Activated CD4-positive, CD25-positive, alpha-beta regulatory T cell treated with anti-CD3 and anti-CD28 coated beads, Interleukin-2, amount 50 U/mL, for 72 hours (primary cell): ENCODE data around the gene SLC39A11.
"Not testable (repeated sequence)": the region's sequence is repeated elsewhere in the genome, so short reads cannot be mapped to it uniquely, and the experiment has no call there.

Experiments used
- DNase-seq: peaks from one replicate; pipeline ENCODE4 v3.0.0; 2021

The SLC39A11 gene

DNA sequence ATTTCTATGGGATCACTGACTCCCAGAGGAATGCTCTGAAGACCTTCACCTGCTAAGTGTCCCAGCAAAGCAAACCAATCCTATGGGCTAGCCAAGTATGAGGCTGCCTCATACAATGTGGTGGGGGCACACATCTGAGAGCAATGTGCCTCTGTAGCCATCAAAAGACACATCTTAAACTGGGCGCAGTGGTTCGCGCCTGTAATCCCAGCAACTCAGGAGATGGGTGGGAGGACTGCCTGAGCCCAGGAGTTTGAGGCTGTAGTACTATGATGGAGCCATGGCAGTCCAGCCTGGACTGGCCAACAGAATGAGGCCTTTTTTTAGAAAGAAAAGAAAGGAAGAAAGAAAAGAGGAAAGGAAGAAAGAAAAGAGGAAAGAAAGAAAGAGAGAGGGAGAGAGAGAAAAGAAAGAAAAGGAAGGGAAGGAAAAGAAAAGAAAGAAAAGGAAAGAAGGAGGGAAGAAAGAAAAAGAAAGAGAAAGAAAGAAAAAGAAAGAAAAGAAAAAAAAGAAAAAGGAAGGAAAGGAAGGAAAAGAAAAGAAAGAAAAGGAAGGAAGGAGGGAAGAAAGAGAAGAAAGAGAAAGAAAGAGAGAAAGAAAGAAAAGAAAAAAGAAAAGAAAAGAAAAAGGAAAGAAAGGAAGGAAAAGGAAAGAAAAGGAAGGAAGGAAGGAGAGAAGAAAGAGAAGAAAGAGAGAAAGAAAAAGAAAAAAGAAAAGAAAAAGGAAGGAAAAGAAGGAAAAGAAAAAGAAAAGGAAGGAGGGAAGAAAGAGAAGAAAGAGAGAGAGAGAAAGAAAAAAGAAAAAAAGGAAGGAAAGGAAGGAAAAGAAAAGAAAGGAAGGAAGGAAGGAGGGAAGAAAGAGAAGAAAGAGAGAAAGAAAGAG lies 430.3 kb downstream of the SLC39A11 start:
- DNase-seq = no peak

DNA sequence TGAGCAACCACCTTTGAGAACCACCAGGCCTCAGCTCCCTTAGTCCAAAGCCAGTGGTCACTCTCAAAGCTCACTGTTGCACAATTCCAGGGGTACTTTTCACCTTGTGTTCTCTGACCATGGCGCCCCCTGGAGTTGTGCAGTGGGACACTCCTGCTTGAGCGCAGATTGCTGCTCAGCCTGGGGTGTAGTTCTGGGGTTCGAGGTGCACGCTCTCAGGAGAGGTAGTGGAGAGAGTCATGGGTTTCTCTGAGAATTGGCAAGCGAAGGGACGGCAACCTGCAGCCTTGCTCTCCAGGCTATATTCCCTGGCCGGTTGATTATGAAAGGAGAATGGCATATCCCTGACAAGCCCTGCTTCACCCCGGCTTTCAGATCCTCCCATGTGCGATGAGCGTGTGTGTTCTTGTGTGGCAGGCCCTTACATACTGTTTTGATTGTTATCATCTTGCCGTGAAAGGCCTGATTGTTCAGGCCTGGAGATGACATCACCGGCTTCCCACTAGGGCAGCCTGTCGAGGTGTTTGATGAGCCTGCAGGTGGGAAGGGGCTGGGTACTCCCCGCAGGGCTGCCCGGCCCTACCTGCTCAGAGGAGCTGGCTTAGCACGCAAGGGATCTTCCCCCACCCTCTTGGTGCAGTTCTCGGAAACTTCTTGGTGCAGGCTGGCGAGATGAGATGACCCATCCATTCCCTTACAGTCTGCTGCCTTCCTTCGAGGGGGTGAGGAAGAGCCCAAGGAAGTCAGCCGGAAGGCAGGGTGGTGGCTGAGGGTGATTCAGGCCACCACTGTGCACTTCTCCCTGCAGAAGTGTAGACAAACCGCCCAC lies 431.2 kb downstream of the SLC39A11 start:
- no peak for DNase-seq

GRCh38 chr17:72660274-72661115 lies 432.0 kb downstream of the SLC39A11 start:
- no peak for DNase-seq

- DNase-seq = no peak
These were observed 432.7 kb downstream of the SLC39A11 start for GRCh38 chr17:72659811-72660210.

DNA sequence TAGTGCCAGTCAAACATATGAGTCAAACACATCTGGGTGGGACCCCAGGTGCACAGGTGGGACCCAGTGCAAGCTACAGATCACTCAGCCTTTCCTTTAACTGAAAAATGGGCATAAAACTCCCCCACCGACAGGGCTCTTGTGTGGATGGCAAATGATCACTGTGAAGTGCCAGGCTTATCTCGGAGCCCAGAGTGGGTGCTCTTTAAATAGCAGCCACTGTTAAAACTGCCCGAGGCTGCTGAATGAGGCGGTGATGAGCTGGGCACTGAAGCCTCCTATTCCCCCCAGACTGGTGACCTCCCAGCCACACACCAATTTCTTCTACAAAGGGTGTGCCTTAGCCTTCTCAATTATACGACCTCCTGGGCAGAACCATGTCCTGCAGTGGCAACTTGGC lies 433.8 kb downstream of the SLC39A11 start:
- no peak for DNase-seq

DNA sequence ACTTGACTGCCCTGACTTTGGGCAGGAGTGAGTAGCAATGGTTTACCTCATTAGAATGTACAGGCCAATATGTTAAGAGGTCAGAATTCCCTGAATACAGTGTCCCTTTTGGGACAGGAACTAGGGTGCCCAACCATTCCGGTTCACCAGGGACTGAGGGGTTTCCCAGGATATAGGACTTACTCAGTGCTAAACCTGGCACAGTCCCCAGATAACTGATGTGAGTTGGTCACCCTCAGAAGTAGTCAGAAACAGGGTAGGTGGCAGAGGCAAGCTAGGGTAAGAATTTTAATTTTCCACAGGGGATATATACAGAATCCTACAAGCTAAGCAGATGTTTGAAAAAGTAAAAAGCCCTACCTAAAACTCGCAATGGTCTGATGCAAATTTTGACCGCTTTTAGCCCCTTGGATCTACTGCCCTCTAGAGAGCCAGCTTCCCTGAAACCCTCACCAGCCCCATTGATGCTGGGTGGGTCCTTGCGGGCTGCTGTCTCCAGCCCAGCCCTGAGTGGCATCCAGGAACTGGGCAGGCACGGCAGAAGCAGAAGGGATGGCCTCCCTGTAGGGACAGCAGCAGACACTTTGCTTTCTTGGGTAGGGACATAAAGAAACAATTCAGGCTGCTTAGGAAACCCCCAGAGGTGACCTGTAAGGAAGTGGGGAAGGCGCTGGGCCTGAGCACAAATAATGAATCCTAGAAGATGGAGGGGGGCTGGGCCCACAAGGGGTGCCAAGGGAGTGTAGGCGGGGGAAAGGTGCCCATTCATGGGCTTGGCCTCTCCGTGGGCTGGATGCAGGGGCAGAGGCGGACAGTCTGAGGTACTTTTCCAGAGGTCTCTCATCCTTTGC lies 434.8 kb downstream of the SLC39A11 start:
- DNase-seq = no peak

- DNase-seq = no peak
These were observed 436.2 kb downstream of the SLC39A11 start for GRCh38 chr17:72656130-72656763.

- no peak for DNase-seq
These were observed 437.8 kb downstream of the SLC39A11 start for GRCh38 chr17:72654706-72655105.

- no peak for DNase-seq
These were observed 440.5 kb downstream of the SLC39A11 start for GRCh38 chr17:72651988-72652387.

- DNase-seq = no peak
These were observed 443.8 kb downstream of the SLC39A11 start for GRCh38 chr17:72648702-72649101.

GRCh38 chr17:72646176-72646575 lies 446.3 kb downstream of the SLC39A11 start:
- DNase-seq = no peak

GRCh38 chr17:72644492-72644891 lies 448.0 kb downstream of the SLC39A11 start:
- no peak for DNase-seq

- no peak for DNase-seq
These were observed 448.8 kb downstream of the SLC39A11 start for GRCh38 chr17:72643575-72644216.

DNA sequence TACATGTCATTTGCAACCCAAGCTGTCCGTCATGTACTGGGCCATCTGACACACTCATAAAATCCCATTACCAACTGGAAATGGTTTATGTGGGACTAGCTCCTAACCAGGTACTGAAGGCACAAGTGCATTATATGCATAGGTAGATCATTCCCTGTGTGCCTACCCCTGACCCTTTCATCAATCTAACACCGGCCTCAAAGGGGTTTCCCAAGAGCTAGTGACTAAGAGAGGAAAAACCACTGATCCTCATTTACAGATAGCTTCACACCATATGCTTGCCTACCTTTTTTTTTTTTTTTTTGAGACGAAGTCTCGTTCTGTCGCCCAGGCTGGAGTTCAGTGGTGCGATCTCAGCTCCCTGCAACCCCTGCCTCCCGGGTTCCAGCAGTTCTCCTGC lies 449.8 kb downstream of the SLC39A11 start:
- DNase-seq = no peak

GRCh38 chr17:72640415-72641165 lies 451.9 kb downstream of the SLC39A11 start:
- DNase-seq = no peak

DNA sequence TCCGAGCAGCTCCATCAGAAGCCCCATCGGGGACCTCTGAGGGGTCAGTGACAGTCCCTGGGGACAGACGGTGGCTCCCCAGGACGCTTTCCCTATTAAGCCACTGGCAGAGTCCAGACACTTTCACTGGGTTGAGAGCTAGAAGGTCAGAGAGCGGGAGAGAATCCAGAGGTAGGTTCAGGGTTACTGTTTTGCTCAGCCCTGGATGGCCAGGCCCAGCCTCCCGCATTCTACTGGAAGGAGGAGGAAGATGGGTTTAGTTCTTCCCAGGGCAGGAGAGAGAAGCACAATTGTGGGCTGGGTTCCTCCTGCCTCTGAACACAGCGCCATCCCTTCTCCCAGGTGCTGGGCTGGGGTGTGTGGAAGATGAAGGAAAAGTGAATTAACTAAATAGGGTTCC lies 452.8 kb downstream of the SLC39A11 start:
- no peak for DNase-seq

DNA sequence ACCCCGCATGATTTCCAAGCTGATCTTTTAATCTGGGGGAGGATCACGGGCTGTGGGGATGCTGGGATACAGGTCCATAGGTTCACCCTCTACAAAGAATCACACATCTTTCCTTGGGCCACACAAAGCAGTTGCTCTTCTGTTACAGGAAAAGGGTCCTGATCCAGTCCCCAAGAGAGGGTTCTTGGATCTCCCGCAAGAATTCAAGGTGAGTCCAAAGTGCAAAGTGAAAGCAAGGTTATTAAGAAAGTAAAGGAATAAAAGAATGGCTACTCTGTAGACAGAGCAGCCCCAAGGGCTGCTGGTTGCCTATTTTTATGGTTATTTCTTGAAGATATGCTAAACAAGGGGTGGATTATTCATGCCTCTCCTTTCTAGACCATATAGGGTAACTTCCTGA lies 453.6 kb downstream of the SLC39A11 start:
- not testable (repeated sequence) for DNase-seq

GRCh38 chr17:72635034-72635635 lies 457.4 kb downstream of the SLC39A11 start:
- DNase-seq = no peak

DNA sequence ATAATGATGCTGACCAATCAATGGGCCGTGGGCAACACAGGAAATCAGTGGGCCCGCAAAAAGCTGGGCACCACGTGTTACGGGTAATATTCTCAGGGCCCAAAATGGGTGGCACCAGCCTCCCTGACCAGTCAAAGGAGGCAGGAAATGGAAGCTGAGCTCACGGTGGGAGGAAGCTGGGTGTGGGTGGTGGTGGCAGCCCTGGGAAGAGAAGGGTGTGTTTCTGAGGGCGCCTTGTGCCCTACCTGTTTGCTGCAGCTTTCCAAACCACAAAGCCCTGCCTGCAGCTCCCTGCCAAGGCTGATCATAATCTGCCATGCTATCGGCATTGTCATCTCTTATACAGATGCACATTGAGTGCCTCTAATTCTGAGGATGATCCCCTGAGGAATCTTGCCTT lies 457.9 kb downstream of the SLC39A11 start:
- DNase-seq = no peak
